Muscle of arm (tissue), 12 donors: ENCODE results near the gene SLC22A4. TPM values are rescaled to one million over a fixed set of nuclear protein-coding genes. Genes with fewer than 3 reads are reported as not detected.

Experiments used
- DNase-seq: peaks from one replicate; pipeline ENCODE4 v3.0.0-alpha.2; 2013
- polyA plus RNA-seq, 12 donors: library from polyadenylated mRNA; unstranded; fragments of 120-200 nt; gene quantifications; one replicate each; pipeline ENCODE4 v1.2.1, GENCODE V29; 2013; ENCODE audit not compliant: insufficient read length in 12 of 12

The SLC22A4 gene
- polyA plus RNA-seq, 12 donors = 2.3 to 5.0 (median 3.7) TPM; not detected in 2

DNA sequence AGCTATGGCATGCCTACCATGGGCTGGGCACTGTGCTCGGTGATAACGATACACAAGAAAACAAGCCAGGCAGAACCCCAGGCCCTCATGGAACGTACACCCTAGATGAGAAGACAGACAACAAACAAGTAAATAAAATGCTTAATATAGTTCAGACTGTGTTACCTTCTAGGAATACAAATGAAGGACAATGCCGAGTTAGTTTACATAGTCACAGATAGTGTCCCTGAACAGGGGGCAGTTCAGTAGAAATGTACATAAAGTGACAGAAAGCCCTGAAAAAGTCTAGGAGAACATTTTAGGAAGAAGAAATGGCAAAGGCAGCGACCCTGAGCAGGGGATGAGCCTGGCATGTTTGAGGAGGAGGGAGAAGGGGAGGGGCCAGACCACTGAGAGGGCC lies 97.1 kb downstream of the SLC22A4 start:
- no peak for DNase-seq

DNA sequence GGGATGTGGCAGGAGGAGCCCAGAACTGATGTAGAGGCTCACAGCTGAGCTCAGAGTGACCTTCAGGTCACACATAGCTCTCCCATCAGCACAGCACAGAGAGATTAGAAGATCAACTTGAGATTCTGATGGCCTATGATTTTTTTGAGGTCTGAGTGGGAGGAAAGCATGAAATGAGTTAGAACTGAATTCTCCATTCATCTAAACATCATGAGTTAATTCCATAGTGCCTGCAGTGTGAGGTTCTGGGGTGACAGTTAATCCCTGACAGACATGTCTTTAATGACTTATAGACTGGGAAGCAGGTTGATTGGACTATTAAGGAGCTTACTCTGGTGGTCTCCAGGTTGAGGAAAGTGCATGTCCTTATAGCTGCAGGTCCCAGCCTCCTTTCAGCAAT lies 97.7 kb downstream of the SLC22A4 start:
- DNase-seq = no peak

DNA sequence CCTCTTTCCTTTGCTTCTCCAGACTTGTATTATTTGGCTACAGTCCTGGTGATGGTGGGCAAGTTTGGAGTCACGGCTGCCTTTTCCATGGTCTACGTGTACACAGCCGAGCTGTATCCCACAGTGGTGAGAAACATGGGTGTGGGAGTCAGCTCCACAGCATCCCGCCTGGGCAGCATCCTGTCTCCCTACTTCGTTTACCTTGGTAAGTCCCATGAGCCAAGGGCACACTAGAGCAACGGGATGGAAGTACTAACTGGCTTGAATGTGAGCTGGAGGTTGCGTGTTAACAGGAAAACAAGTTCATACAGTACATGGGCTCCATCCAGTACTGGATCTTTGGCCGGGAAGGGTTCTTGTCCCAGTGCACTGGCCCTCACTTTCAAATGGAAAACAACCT lies 98.2 kb downstream of the SLC22A4 start:
- no peak for DNase-seq

DNA sequence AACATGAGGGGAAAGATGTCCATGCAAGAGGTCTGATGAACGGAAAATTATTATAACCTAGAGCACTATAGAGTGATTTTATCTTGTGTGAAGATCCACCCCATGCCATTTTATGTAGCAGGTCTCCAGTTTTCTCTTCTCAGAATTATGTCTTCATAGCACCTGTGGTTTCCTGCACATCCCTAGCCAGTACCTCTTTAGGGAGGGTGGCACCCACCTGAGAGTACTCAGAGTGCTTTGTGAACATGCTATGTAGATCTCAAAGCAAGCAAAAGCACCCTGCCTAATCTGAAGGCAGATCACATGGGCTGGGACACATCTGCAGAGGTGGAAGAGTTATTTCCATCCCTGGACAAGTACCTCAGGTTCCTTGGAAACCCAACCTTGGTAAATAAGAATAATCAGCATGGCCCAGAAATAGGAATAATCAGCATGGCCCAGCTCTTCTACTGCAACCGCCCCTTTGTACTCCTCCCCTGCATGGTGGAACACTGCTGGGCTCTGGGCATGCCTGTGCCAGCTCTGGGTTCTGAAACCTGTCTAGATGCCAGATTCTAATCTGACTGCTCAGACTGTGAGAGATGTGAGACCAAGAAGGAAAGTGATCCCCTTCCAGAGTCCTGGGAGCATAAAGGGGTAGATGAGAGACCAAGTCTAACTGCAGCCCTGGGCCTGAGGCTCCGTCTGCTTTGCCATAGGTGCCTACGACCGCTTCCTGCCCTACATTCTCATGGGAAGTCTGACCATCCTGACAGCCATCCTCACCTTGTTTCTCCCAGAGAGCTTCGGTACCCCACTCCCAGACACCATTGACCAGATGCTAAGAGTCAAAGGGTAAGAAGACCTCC lies 99.0 kb downstream of the SLC22A4 start:
- no peak for DNase-seq

Other genes starting within 250 kb of the SLC22A4 start
- not detected for gene IL3, start 233.7 kb upstream of the SLC22A4 start, polyA plus RNA-seq
- gene CSF2, start 220.6 kb upstream of the SLC22A4 start, polyA plus RNA-seq = not detected
- gene P4HA2, start 66.5 kb upstream of the SLC22A4 start, polyA plus RNA-seq = 10 to 100 TPM in 11 of 12 donors, not detected in 1; 31.0 to 87.0 (median 60.9) TPM
- 100 to 1,000 TPM in 1 of 12 donors, 10 to 100 TPM in 10, not detected in 1; 41.6 to 104 (median 47.7) TPM for gene PDLIM4, start 36.7 kb upstream of the SLC22A4 start, polyA plus RNA-seq
- gene SLC22A5, start 75.3 kb downstream of the SLC22A4 start, polyA plus RNA-seq = 10 to 100 TPM in 4 of 12 donors, 1 to 10 TPM in 7, not detected in 1; 6.0 to 14.0 (median 8.8) TPM
- 10 to 100 TPM in 2 of 12 donors, 1 to 10 TPM in 9, not detected in 1; 5.6 to 22.8 (median 8.9) TPM for gene IRF1, start 196.4 kb downstream of the SLC22A4 start, polyA plus RNA-seq
- under 1 TPM in 1 of 12 donors, not detected in 11; 0.47 TPM for gene IL5, start 249.1 kb downstream of the SLC22A4 start, polyA plus RNA-seq